T-helper 2 cell treated with Interferon-gamma antibody and Interleukin-4, amounts not matched to agents 100 ng/mL and 5 ng/mL, for 36 hours (primary cell): ENCODE results near the gene MIB2. TPM values are rescaled to one million over a fixed set of nuclear protein-coding genes. Genes with fewer than 3 reads are reported as not detected.
"Not testable (repeated sequence)": the region's sequence is repeated elsewhere in the genome, so short reads cannot be mapped to it uniquely, and the experiment has no call there.

ENCODE experiments used
- intact Hi-C: fragments of 100-400 bp; cut with micrococcal nuclease; formaldehyde crosslinking; loops from one replicate; pipeline ENCODE4 v1.15.1; 2023
- total RNA-seq: library from RNA; stranded (reverse); gene quantifications from 2 replicates; pipeline ENCODE4 v1.2.3, GENCODE V29; 2022

MIB2 gene
- total RNA-seq = 27.8 and 31.4 TPM in 2 replicates

DNA sequence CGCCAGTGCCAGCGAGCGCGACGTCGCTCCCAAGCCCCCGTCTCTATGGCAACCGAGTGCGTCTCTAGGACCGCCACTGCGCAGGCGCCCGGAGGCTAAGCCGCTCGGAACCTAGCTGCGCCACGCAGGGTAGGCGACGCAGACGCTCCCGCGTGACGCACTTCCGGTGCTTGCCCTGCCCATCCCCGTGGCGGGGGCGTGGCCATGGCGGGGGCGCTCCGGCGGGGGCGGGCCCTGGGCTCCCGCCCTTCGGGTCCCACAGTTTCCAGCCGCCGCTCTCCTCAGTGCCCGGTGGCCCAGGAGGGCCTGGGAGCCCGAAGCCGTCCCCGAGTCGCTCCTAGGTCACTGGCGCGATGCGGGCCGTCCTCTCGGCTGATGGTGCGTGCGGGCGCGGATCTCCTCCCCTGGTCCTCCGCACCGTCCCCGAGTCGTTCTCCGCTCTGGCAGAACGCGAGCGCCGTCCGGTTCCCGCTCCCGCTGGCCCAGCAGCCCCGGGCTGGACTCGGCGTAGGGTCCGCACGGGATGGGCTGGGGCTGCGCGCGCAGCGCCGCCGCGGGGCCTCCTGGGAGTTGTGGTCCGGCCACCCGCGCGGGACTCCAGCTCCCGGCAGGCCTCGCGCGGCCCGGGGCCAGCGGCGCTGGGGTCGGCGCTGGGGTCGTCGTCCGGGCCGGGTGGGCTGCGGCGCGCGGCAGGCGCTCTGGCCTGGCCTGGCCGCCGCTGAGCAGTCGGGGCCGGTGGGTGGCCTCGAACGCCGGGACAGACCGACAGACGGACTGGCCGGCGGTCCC lies at the start of gene MIB2:
TSS of gene MIB2 (plus strand) at position 245 of the 789 bp plus-strand sequence. CDS start 7,953 bp downstream, outside the sequence.
- intact Hi-C loops = loop anchor here (1.0 to 2.0 kb wide), 3 partner anchors 15 to 144 kb away; partner anchors contain the start of genes ATAD3B and SSU72

GRCh38 chr1:1567152-1567875 lies 48.0 kb upstream of the MIB2 start:
- intact Hi-C loops = no loop called here

- intact Hi-C loops = no loop called here
Measured at GRCh38 chr1:1567891-1568291, 47.4 kb upstream of the MIB2 start.

DNA sequence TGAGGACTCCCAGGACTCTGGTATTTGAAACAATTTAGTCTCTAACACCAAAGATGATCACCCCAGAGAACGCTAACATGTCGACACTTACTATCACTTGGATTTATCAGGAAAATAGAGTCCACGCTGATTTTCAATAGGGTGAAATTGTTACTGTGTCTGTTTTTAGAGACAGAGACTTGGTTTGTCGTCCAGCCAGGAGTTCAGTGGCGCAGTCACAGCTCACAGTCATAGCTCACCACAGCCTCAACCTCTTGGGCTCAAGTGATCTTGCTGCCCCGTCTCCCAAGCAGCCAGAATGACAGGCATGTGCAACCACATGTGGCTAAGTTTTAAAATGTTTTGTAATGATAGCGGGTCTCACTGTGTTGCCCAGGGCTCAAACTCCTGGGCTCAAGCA lies 46.0 kb upstream of the MIB2 start:
- intact Hi-C loops = no loop called here

- intact Hi-C loops = loop anchor here (1.0 to 10.0 kb wide), 3 partner anchors 41 to 331 kb away; partner anchors contain the start of genes ATAD3A and MIB2
Measured at GRCh38 chr1:1573843-1574720, 41.2 kb upstream of the MIB2 start.

DNA sequence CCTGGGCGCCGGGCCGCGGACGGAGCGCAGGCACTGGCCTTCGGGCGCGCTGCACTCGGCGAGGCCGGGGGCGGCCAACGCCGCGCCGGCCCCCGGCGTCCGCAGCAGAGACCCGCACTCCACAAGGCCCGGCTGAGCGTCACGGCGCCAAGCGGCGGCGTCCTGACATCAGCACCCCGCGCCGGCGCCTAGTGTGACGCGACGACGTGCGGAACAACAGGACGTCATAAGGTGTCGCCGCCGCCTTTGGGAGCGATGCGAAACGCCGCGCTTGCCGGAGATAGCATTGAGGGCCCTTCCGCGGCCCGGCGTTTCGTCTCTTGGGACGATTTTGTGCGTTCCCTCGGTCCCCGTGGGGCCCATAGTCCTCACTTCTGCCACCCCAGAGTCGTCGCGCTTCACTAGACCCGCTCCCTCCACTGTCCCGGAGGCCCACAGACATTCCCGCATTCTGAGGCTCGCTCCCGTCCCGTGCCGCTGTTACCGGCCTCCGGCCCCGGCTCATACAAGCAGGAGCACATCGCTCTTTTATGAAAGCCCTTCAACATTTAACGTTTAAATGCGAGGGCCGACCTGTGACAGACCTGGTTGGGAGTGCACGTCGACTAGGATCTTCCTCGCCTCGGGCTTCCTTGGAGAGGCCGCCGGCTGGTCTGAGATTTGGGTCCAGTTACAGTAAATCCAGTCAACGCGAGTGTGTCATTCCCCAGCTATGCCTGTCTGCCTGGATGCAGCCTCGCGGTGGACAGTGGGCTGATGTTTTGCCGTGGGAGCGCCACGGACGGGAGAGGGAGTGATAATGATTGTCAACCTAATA lies 40.4 kb upstream of the MIB2 start, which contains the start of gene SSU72:
TSS of gene SSU72 (minus strand) at position 143 of the 817 bp plus-strand sequence. CDS start 306 bp downstream, outside the sequence.
- intact Hi-C loops = loop anchor here (1.0 to 10.0 kb wide), 3 partner anchors 40 to 330 kb away; partner anchors contain the start of genes ATAD3A and MIB2

- intact Hi-C loops = loop anchor here (10.0 kb wide), 1 partner anchor 327 kb away; no protein-coding TSS in a partner anchor
Measured at GRCh38 chr1:1577367-1578011, 37.8 kb upstream of the MIB2 start.

DNA sequence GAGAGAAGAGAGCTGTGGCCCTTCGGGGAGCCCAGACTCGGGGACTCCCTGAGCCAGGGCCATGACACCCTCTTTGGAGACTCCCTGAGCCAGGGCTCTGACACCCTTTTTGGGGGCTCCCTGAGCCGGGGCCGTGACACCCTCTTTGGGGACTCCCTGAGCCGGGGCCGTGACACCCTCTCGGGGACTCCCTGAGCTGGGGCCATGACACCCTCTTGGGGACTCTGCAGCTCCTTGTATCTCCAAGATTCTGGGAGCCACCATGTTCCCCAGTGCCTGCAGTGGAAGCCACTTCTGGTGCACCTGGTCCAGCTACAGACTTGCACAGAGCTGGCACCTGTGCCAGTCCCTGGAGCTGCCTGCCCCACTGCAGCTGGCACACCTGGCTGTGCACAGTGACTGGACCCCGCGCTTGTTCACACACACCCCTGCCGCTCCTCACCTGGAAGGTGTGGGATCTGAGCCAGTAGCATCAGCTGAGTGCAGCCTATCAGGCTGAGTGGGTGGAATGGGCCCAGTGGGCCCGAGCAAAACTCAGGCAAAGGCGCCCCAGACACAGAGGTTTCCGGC lies 36.8 kb upstream of the MIB2 start:
- intact Hi-C loops = loop anchor here (10.0 kb wide), 1 partner anchor 326 kb away; no protein-coding TSS in a partner anchor

- intact Hi-C loops = no loop called here
Measured at GRCh38 chr1:1582585-1583346, 32.5 kb upstream of the MIB2 start.

GRCh38 chr1:1583347-1584010 lies 31.8 kb upstream of the MIB2 start:
- intact Hi-C loops = no loop called here

DNA sequence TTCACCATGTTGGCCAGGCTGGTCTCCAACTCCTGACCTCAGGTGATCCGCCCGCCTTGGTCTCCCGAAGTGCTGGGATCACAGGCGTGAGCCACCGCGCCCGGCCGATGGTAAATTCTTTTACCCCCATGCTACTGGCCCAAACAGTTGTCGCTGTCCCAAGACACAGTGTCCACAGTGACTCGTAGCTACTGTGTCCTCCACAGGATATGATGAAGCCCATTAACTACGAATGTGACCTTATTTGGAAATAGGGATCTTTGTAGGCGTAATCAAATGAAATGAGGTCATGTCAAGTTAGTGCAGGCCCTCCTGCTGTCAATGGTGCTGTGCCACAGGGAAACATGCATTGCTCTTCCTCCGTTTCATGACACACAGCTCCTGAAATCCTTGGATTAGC lies 23.8 kb upstream of the MIB2 start:
- intact Hi-C loops = no loop called here

DNA sequence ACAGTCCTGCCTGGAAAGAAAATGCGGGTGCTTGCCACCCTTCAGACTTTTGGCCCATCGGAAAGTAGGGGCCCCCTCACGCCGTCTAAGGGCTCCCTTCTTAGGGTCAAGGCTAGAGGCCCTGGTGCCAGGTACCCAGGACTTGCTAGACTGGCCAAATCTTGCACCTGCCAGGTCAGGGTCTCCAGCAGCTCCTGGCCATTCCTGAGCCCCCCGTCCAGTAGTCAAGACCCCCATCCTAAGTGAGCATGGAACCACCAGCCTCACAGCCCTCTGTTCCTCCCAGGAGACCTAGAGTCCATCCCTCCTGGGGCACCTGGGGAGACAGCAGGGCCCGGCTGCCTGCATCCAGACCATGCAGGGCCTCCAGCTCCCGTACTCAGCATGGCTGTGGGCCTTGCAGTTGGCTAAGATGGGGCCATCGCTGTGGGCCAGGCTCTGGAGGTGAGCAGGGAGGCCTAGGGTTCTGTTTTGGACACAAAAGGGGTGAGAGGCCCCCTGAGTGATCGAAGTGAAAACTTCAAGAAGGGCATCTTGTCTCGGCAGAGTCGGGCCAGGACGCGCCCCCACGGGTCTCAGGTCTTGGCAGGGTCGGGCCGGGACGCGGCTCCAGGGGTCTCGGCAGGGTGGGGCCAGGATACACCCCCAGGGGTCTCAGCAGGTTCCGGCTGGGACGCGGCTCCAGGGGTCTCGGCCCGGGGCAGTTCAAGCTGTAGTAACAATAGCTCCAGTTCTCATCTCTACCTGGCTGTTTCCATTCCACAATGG lies 21.3 kb upstream of the MIB2 start:
- intact Hi-C loops = no loop called here

DNA sequence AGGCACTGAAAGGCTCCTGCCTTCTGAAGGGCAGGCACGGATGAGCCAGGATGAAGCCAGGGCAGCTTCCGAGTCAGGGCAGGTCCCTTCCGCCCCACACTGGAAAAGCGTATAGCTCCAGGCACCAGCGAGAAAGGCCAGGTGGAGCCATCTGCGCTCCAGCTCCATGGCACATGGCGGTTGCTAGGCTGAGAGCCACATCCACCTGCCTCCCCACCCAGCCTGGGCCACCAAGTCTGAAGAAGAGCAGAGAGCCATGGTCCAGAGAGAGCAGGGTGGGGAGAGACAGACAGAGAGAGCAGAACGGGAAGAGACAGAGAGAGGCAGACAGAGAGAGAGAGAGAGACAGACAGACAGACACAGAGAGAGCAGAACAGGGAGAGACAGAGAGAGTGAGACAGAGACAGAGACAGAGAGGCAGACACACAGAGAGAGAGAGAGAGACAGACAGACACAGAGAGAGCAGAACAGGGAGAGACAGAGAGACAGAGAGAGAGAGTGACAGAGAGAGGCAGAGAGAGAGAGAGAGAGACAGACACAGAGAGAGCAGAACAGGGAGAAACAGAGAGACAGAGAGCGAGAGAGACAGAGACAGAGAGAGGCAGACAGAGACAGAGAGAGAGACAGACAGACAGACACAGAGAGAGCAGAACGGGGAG lies 20.6 kb upstream of the MIB2 start:
- intact Hi-C loops = no loop called here

GRCh38 chr1:1595341-1595740 lies 20.0 kb upstream of the MIB2 start:
- intact Hi-C loops = not testable (repeated sequence)

DNA sequence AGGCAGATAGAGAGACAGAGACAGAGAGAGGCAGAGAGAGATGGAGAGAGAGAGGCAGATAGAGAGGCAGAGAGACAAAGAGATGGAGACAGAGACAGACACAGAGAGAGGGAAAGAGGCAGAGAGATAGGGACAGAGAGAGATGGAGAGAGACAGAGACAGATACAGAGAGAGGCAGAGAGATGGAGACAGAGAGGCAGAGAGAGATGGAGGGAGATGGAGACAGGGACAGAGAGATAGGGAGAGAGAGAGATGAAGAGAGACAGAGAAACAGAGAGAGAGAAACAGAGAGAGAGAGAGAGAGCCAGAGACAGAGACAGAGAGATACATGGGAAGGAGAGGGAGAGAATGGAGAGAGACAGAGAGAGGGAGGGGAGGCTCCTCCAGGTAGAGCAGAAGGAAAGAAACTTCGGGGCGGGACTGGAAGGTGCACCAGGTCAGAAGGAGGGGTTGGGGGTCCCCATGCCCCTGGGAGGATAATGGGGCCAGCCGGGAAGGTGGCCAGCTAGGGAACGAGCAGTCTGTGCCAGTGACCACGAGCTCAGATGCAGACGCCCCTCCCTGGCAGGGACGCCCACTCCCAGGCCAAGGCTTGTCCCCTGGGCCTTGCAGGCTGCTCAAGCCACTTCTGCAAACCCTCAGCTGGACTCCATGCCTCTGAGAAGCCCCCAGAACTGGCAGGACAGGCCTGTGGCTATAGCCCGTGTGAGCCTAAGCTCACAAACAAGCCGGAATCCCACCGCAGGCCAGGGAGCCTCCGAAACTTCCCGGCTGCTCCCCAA lies 18.6 kb upstream of the MIB2 start:
- intact Hi-C loops = no loop called here
